Measurements from ENCODE around the gene SPRYD7. TPM values are rescaled to one million over a fixed set of nuclear protein-coding genes. Genes with fewer than 3 reads are reported as not detected.

Gene SPRYD7
- total RNA-seq, 1 donor from 2014 or later = 6.0 TPM

DNA sequence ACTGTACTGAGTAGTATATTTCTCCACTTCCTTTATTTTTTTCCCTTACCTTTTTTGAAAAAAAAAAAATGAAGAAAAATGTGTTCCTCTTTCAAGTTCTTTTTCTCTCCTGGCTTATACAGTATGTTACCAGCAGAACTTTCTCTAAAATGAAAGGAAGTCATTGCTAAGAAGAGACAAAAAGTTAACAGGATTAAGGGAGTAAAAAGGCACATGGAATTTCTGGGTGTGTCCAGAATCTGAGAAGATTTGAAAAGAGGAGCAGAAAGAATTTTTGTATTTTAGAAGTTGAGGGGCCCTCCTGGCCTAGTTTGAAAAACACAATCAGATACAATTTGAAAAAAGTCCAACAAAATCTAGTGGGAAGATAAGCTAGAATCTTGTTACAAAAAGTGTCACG is 39.7 kb upstream of the SPRYD7 start:
- Mint-ChIP-seq H3K4me3 (no peak overlapping the region), H3K27ac (no peak overlapping the region), H3K9me3 (no peaks in the 10 kb centered on the region), H3K36me3 (no peaks in the 10 kb centered on the region), H3K27me3 (no peaks in the 10 kb centered on the region), H3K4me1 (ENCODE audit: unreplicated experiment) (peaks cover 15% of the 10 kb centered on the region)
- DNase-seq (ENCODE audit: extremely low spot score, unreplicated experiment) = no peak
- TF ChIP-seq, protein P1, sequence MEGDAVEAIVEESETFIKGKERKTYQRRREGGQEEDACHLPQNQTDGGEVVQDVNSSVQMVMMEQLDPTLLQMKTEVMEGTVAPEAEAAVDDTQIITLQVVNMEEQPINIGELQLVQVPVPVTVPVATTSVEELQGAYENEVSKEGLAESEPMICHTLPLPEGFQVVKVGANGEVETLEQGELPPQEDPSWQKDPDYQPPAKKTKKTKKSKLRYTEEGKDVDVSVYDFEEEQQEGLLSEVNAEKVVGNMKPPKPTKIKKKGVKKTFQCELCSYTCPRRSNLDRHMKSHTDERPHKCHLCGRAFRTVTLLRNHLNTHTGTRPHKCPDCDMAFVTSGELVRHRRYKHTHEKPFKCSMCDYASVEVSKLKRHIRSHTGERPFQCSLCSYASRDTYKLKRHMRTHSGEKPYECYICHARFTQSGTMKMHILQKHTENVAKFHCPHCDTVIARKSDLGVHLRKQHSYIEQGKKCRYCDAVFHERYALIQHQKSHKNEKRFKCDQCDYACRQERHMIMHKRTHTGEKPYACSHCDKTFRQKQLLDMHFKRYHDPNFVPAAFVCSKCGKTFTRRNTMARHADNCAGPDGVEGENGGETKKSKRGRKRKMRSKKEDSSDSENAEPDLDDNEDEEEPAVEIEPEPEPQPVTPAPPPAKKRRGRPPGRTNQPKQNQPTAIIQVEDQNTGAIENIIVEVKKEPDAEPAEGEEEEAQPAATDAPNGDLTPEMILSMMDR (conservative IDR thresholded peaks at IDR 0.05) = no peak

- TF ChIP-seq, protein P1 (conservative IDR thresholded peaks at IDR 0.05) = no peak
- Mint-ChIP-seq H3K27me3 (no peaks in the 10 kb centered on the region), H3K9me3 (no peaks in the 10 kb centered on the region), H3K4me3 (no peak overlapping the region), H3K36me3 (no peaks in the 10 kb centered on the region), H3K4me1 (ENCODE audit: unreplicated experiment) (peaks cover 11% of the 10 kb centered on the region), H3K27ac (no peak overlapping the region)
- no peak for DNase-seq (ENCODE audit: extremely low spot score, unreplicated experiment)
Observed at GRCh38 chr13:49972709-49973108, 36.6 kb upstream of the SPRYD7 start.

DNA sequence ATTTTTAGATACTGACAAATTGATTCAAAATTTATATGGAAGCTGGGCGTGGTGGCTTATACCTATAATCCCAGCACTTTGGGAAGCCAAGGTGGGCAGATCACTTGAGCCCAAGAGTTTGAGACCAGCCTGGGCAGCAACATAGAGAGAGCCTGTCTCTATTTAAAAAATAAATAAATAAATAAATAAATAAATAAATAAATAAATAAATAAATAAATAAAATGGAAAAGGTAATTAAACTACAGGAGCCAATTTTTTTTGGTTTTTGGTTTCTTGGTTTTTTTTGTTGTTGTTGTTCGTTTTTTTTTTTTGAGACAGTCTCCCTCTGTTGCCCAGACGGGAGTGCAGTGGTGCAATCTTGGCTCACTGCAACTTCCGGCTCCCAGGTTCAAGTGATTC is 31.3 kb upstream of the SPRYD7 start:
- Mint-ChIP-seq H3K36me3 (peaks cover 18% of the 10 kb centered on the region), H3K4me3 (no peak overlapping the region), H3K9me3 (peaks cover 10% of the 10 kb centered on the region), H3K4me1 (ENCODE audit: unreplicated experiment) (no peaks in the 10 kb centered on the region), H3K27me3 (no peaks in the 10 kb centered on the region), H3K27ac (no peak overlapping the region)
- TF ChIP-seq, protein P1 (conservative IDR thresholded peaks at IDR 0.05) = no peak
- DNase-seq (ENCODE audit: extremely low spot score, unreplicated experiment) = no peak

GRCh38 chr13:49958321-49958720 is 22.2 kb upstream of the SPRYD7 start:
- H3K27me3 Mint-ChIP-seq = no peaks in the 10 kb centered on the region

GRCh38 chr13:49956131-49956530 is 20.0 kb upstream of the SPRYD7 start:
- no peak overlapping the region for H3K27ac Mint-ChIP-seq
- H3K4me3 Mint-ChIP-seq = no peak overlapping the region
- H3K36me3 Mint-ChIP-seq = peaks cover 17% of the 10 kb centered on the region
- H3K4me1 Mint-ChIP-seq (ENCODE audit: unreplicated experiment) = no peaks in the 10 kb centered on the region
- TF ChIP-seq, protein P1 (conservative IDR thresholded peaks at IDR 0.05) = no peak
- H3K27me3 Mint-ChIP-seq = no peaks in the 10 kb centered on the region
- H3K9me3 Mint-ChIP-seq = no peaks in the 10 kb centered on the region
- DNase-seq (ENCODE audit: extremely low spot score, unreplicated experiment) = no peak

More at GRCh38 chr13:49958321-49958720, 22.2 kb upstream of the SPRYD7 start:
- TF ChIP-seq, protein P1 (conservative IDR thresholded peaks at IDR 0.05) = no peak
- Mint-ChIP-seq H3K36me3 (peaks cover 22% of the 10 kb centered on the region), H3K4me1 (ENCODE audit: unreplicated experiment) (no peaks in the 10 kb centered on the region), H3K4me3 (no peak overlapping the region), H3K27ac (no peak overlapping the region), H3K9me3 (peaks cover 4% of the 10 kb centered on the region)
- DNase-seq (ENCODE audit: extremely low spot score, unreplicated experiment) = no peak
